H54 (cell line): ENCODE results near the gene SP100.
A peak's percentile ranks its signal among the peaks of the same experiment; 100 is the strongest.

Source experiments
- DNase-seq: peaks from one replicate; pipeline ENCODE4 v3.0.0; 2011; ENCODE audit warnings: low spot score, mixed read lengths; ENCODE audit not compliant: insufficient read length
- FAIRE-seq: peaks from 3 replicates; lab custom pipeline; 2011; peaks lifted over from hg19 to GRCh38; lab: Jason Lieb, UNC
- POLR2A ChIP-seq: IDR thresholded peaks from 2 replicates; pipeline ENCODE4 v1.6.1; 2011; ENCODE audit warnings: low read depth, mild to moderate bottlenecking, low read length

SP100 gene

DNA sequence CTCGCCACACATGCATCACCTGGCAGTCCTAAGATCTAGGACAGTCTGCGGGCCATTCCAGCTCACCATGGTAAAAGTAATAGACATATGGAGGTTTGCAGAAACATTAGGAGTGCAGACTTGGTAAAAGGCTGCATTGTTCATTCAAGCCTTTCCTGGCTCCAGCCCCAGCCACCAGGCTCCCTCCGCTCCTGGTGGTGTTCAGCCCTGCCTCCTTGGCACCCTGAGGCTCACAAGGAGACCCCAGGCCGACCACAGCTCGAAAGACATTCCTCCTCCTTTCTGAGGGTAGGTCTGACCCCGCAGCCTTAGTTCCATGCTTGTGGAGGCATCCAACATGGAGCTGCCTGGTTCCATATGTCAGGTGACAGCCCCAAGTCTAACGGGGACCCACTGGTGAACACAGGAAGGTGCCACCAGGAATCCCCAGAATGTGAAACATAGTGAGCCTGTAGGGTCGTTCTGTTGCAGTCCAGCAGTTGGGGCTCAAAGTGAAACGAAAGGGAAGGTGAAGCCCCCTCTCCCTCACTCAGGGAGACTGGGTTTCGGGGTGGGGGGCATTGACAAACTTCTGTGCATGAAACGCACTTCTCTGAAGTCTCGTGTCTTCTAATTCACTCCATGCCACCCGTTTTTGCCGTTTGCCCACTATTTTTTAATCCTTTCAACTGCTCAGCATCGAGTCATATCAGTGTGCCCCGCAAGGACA, 5.0 kb upstream of the SP100 start:
- DNase-seq (no peak), FAIRE-seq (no peak)
- TF ChIP-seq POLR2A: no peak

GRCh38 chr2:230411570-230412370, 4.2 kb upstream of the SP100 start:
- FAIRE-seq (no peak), DNase-seq (peak; percentile 61)

GRCh38 chr2:230412371-230412711, 3.7 kb upstream of the SP100 start:
- DNase-seq (no peak), FAIRE-seq (no peak)
- no peak for TF ChIP-seq POLR2A

More at GRCh38 chr2:230411570-230412370, 4.2 kb upstream of the SP100 start:
- peak; percentile 65 for TF ChIP-seq POLR2A

- FAIRE-seq (no peak), DNase-seq (no peak)
- no peak for TF ChIP-seq POLR2A
Observed at GRCh38 chr2:230412846-230413245, 3.2 kb upstream of the SP100 start.

- no peak for FAIRE-seq
- no peak for TF ChIP-seq POLR2A
- DNase-seq: no peak
Observed at GRCh38 chr2:230413479-230413878, 2.5 kb upstream of the SP100 start.

DNA sequence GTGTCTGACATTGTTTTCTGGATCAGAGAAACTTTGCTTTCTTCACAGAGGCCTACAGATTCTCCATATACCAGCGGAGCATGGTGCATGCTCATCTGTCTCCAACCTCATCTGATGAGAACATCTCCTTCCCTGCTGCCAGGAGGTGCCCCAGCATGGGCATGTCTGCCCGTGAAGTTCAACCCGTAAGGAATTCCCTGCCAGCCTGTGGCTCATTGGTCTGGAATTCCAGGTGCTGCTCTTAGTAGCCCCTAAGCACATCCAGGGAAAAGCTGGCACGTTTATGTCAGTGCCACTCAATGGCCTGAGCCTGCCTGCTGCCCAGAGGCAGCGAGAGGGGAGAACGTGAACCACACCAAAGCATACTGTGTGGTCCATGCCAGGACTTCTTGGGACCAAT, 1.7 kb upstream of the SP100 start:
- DNase-seq (no peak), FAIRE-seq (no peak)
- TF ChIP-seq POLR2A: no peak

GRCh38 chr2:230417436-230417835, 1.4 kb downstream of the SP100 start:
- FAIRE-seq (no peak), DNase-seq (no peak)
- TF ChIP-seq POLR2A: no peak

DNA sequence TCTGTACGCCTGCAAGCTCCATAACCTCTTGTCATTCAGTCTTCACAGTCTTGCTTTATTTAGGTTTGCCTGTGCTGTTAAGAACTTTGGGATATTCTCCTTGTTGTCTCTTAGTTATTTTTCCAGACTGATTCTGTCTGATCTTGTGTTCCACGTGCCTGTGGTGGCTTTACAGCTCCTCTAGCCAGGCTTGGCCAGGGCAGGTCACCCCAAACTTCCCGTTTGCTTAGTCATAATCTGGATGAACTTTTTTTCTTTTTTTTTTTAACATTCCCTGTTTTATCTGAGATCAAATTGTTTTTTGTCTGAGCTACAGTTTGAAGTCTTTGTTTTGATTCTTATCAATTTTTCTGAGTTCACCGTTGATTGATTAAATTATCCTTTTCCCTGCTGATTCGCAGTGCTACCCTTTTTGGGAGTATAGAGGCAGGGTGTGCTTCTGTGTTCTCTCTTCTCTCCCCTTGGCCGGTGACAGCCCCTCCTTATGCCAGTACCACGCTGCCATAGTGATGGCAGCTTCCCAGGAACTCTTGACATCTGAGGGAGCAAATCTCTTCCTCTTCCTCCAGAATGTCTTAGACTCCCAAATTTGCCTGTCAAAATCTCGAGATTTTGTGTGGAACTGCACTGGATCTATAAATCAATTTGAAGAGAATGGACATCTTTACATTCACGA, 2.5 kb downstream of the SP100 start:
- DNase-seq: no peak
- peak; percentile 80 for FAIRE-seq
- no peak for TF ChIP-seq POLR2A

DNA sequence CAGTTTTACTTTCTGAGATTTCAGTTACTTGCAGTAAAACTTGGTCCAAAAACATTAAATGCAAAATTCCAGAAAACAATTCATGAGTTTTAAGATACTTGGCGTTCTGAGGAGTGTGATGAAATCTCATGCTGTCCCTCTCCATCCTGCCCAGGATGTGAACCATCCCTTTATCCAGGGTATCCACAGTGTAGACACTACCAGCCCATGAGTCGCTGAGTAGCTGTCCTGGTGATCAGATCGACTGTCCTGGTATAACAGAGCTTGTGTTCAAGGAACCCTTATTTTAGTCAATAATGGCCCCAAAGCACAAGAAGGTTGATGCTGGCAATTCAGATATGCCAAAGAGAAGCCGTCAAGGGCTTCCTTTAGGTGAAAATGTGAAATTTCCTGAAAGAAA, 3.2 kb downstream of the SP100 start:
- no peak for DNase-seq
- FAIRE-seq: no peak
- TF ChIP-seq POLR2A: no peak

DNA sequence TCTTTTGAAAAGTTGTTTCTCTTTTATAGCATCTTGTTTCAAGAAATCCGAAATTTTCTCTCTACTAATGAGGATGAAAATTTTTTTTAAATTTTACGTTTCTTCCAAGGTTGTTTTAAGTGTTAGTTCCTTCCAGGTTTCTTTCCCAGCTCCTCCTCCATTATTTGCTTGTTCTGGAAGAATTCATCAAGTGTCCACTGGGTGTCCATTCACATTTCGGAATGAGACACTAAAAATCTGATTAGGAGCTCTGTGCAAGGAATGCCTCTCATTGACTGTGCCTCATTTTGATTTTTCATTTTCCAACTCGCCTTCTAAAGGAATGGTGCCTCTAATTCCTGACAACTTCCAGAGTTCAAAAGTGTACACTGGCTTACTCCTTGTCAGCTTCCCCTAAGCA, 6.1 kb downstream of the SP100 start:
- FAIRE-seq: peak; percentile 69
- no peak for DNase-seq
- no peak for TF ChIP-seq POLR2A

- FAIRE-seq (no peak), DNase-seq (no peak)
- TF ChIP-seq POLR2A: no peak
Observed at GRCh38 chr2:230423851-230424458, 8.0 kb downstream of the SP100 start.

- TF ChIP-seq POLR2A: no peak
- no peak for DNase-seq
- no peak for FAIRE-seq
Observed at GRCh38 chr2:230425377-230425776, 9.4 kb downstream of the SP100 start.

DNA sequence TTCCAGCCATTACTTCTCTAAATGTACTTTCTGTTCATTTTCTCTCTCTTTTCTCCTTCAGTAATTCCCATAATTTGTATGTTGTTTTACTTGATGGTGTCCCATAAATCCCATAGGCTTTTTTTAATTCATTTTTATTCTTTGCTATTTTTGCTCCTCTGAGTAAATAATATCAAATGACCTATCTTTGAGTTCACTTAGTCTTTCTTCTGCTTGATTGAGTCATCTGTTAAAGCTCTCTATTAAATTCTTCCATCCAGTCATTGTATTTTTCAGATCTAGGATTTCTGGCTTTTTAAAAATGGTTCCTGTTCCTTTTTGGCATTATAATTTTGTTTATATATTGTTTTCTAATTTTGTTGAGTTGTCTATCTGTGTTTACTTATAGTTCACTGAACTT, 13.5 kb downstream of the SP100 start:
- DNase-seq: no peak
- no peak for TF ChIP-seq POLR2A
- FAIRE-seq: no peak
